GM10248 (cell line): ENCODE results near the gene AHDC1.

ENCODE experiments used
- CTCF ChIA-PET: fragments of 300-600 bp; sonication (Branson Sonifier 250); formaldehyde crosslinking; extraction: SDS; loops from one replicate; lab custom pipeline; 2021; ENCODE audit warnings: antibody characterized with exemption; lab: Yijun Ruan, JAX
- POLR2A ChIA-PET: fragments of 350-650 bp; sonication (Branson Sonifier 250); formaldehyde crosslinking; extraction: SDS; loops from one replicate; lab custom pipeline; 2020; ENCODE audit warnings: antibody characterized with exemption; lab: Yijun Ruan, JAX
- DNase-seq: peaks from one replicate; pipeline ENCODE4 v3.0.0; 2012; ENCODE audit errors: extremely low spot score
- TF ChIP-seq, protein P1 (sequence below): IDR thresholded peaks from 2 replicates; pipeline ENCODE4 v1.5.1; 2012; ENCODE audit warnings: mild to moderate bottlenecking, low read depth; ENCODE audit errors: extremely low read depth, missing control alignments, control extremely low read depth

AHDC1 gene

GRCh38 chr1:27528818-27529703, 74.9 kb downstream of the AHDC1 start:
- ChIA-PET CTCF (interaction anchor here (1.9 kb wide), 1 partner anchor 28 kb away, joined by 6 read pairs; no protein-coding TSS in a partner anchor), POLR2A (no interaction called here)
- TF ChIP-seq, protein P1, sequence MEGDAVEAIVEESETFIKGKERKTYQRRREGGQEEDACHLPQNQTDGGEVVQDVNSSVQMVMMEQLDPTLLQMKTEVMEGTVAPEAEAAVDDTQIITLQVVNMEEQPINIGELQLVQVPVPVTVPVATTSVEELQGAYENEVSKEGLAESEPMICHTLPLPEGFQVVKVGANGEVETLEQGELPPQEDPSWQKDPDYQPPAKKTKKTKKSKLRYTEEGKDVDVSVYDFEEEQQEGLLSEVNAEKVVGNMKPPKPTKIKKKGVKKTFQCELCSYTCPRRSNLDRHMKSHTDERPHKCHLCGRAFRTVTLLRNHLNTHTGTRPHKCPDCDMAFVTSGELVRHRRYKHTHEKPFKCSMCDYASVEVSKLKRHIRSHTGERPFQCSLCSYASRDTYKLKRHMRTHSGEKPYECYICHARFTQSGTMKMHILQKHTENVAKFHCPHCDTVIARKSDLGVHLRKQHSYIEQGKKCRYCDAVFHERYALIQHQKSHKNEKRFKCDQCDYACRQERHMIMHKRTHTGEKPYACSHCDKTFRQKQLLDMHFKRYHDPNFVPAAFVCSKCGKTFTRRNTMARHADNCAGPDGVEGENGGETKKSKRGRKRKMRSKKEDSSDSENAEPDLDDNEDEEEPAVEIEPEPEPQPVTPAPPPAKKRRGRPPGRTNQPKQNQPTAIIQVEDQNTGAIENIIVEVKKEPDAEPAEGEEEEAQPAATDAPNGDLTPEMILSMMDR: no peak
- no peak for DNase-seq

- POLR2A ChIA-PET: no interaction called here
- TF ChIP-seq, protein P1: no peak
- peak; percentile 67 for DNase-seq
- CTCF ChIA-PET: interaction anchor here (1.0 to 5.8 kb wide), 2 partner anchors 28 to 157 kb away, joined by 3 to 39 read pairs; no protein-coding TSS in a partner anchor
Observed at GRCh38 chr1:27527890-27528817, 75.8 kb downstream of the AHDC1 start.

- CTCF ChIA-PET: interaction anchor here (1.0 to 5.8 kb wide), 4 partner anchors 11 to 156 kb away, joined by 3 to 39 read pairs (median 3); no protein-coding TSS in a partner anchor
- peak; percentile 75 for DNase-seq
- POLR2A ChIA-PET: no interaction called here
Observed at GRCh38 chr1:27527223-27527889, 76.6 kb downstream of the AHDC1 start.

DNA sequence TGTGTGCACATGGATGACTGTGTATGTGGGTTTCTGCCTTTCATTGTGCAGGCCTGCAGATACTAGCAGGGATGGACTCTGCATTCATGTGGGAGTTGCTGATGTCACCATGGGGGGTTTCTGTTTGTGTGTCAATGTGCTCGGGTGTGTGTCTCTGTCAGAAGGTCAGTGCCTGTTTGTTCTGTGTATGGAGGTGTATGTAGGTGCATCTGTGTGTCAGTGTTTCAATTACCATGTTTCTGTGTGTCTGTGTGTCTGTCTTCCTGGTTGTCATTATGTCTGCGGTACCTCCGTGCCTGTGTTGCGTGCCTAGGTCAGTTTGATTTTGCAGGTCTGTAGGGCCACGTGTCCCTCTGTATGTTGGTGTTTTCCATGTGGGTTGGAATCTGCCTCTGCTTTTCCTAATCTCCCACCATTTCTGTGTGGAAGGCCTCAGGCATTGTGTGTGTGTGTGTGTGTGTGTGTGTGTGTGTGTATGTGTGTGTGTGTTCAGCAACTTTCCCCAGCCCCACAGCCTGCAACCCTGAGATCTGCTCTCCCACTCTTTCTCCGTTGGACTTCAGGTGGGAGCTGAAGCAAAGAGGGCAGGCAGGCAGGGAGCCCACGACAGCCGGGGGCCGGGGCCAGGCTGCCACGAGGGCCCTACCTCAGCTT, 77.2 kb downstream of the AHDC1 start:
- ChIA-PET POLR2A (interaction anchor here (0.9 kb wide), 1 partner anchor 37 kb away, joined by 3 read pairs; the partner anchor contains the start of gene WASF2), CTCF (interaction anchor here (0.7 to 5.8 kb wide), 8 partner anchors 11 to 230 kb away, joined by 3 to 39 read pairs (median 4); no protein-coding TSS in a partner anchor)
- peak; percentile 57 for DNase-seq
- TF ChIP-seq, protein P1: no peak

More at GRCh38 chr1:27527223-27527889, 76.6 kb downstream of the AHDC1 start:
- TF ChIP-seq, protein P1: no peak

- ChIA-PET CTCF (interaction anchor here (0.7 to 5.8 kb wide), 11 partner anchors 9 to 229 kb away, joined by 3 to 39 read pairs (median 4); no protein-coding TSS in a partner anchor), POLR2A (interaction anchor here (0.9 kb wide), 1 partner anchor 35 kb away, joined by 3 read pairs; the partner anchor contains the start of gene WASF2)
- TF ChIP-seq, protein P1: no peak
- peak; percentile 87 for DNase-seq
Observed at GRCh38 chr1:27525296-27526272, 78.4 kb downstream of the AHDC1 start.
